Stimulated activated naive CD8-positive, alpha-beta T cell treated with anti-CD3 and anti-CD28 coated beads, Interleukin-15, Interleukin-2, amounts not matched to agents 100 ng/mL and 50 ng/mL, for 24 hours (primary cell): ENCODE results near the gene LRMDA.

ENCODE experiments used
- H3K27ac Mint-ChIP-seq: one replicate; pipeline ENCODE4 v1.8.0; 2021; ENCODE audit warnings: mild to moderate bottlenecking, mixed read lengths
- H3K27me3 Mint-ChIP-seq: one replicate; pipeline ENCODE4 v1.8.0; 2021; ENCODE audit warnings: mixed read lengths
- H3K36me3 Mint-ChIP-seq: one replicate; pipeline ENCODE4 v1.8.0; 2021; ENCODE audit warnings: low read depth, mixed read lengths
- H3K4me1 Mint-ChIP-seq: one replicate; pipeline ENCODE4 v1.8.0; 2021; ENCODE audit warnings: low read depth, mixed read lengths
- H3K4me3 Mint-ChIP-seq: one replicate; pipeline ENCODE4 v1.8.0; 2021; ENCODE audit warnings: mild to moderate bottlenecking, mixed read lengths
- H3K9me3 Mint-ChIP-seq: one replicate; pipeline ENCODE4 v1.8.0; 2021; ENCODE audit warnings: mixed read lengths

The LRMDA gene

GRCh38 chr10:76444034-76444800 is 1012.8 kb downstream of the LRMDA start:
- Mint-ChIP-seq H3K27ac (no peak overlapping the region), H3K36me3 (no peaks in the 10 kb centered on the region)

GRCh38 chr10:76447578-76447977 is 1016.2 kb downstream of the LRMDA start:
- no peaks in the 10 kb centered on the region for H3K4me1 Mint-ChIP-seq
- H3K4me3 Mint-ChIP-seq = no peak overlapping the region
- no peak overlapping the region for H3K27ac Mint-ChIP-seq
- peaks cover 4% of the 10 kb centered on the region for H3K9me3 Mint-ChIP-seq
- H3K36me3 Mint-ChIP-seq = no peaks in the 10 kb centered on the region
- H3K27me3 Mint-ChIP-seq = no peaks in the 10 kb centered on the region

More at GRCh38 chr10:76444034-76444800, 1012.8 kb downstream of the LRMDA start:
- H3K9me3 Mint-ChIP-seq = no peaks in the 10 kb centered on the region
- H3K4me3 Mint-ChIP-seq = no peak overlapping the region
- no peaks in the 10 kb centered on the region for H3K27me3 Mint-ChIP-seq
- no peaks in the 10 kb centered on the region for H3K4me1 Mint-ChIP-seq

- no peaks in the 10 kb centered on the region for H3K4me1 Mint-ChIP-seq
- no peak overlapping the region for H3K4me3 Mint-ChIP-seq
- H3K27ac Mint-ChIP-seq = no peak overlapping the region
- H3K9me3 Mint-ChIP-seq = peaks cover 4% of the 10 kb centered on the region
- H3K27me3 Mint-ChIP-seq = no peaks in the 10 kb centered on the region
- H3K36me3 Mint-ChIP-seq = no peaks in the 10 kb centered on the region
These were observed 1020.5 kb downstream of the LRMDA start for GRCh38 chr10:76451911-76452310.

GRCh38 chr10:76453332-76453731 is 1021.9 kb downstream of the LRMDA start:
- Mint-ChIP-seq H3K4me1 (no peaks in the 10 kb centered on the region), H3K27ac (no peak overlapping the region), H3K4me3 (no peak overlapping the region), H3K9me3 (peaks cover 11% of the 10 kb centered on the region), H3K27me3 (no peaks in the 10 kb centered on the region), H3K36me3 (no peaks in the 10 kb centered on the region)

- Mint-ChIP-seq H3K36me3 (no peaks in the 10 kb centered on the region), H3K9me3 (peaks cover 11% of the 10 kb centered on the region), H3K27ac (no peak overlapping the region), H3K4me3 (no peak overlapping the region), H3K4me1 (no peaks in the 10 kb centered on the region), H3K27me3 (no peaks in the 10 kb centered on the region)
These were observed 1022.6 kb downstream of the LRMDA start for GRCh38 chr10:76453997-76454396.

- Mint-ChIP-seq H3K4me1 (no peaks in the 10 kb centered on the region), H3K9me3 (peaks cover 11% of the 10 kb centered on the region), H3K36me3 (no peaks in the 10 kb centered on the region), H3K27ac (no peak overlapping the region), H3K4me3 (no peak overlapping the region), H3K27me3 (no peaks in the 10 kb centered on the region)
These were observed 1023.2 kb downstream of the LRMDA start for GRCh38 chr10:76454506-76455140.

- Mint-ChIP-seq H3K4me3 (no peak overlapping the region), H3K36me3 (no peaks in the 10 kb centered on the region), H3K27me3 (no peaks in the 10 kb centered on the region), H3K4me1 (no peaks in the 10 kb centered on the region), H3K9me3 (peaks cover 11% of the 10 kb centered on the region), H3K27ac (no peak overlapping the region)
These were observed 1024.8 kb downstream of the LRMDA start for GRCh38 chr10:76456197-76456596.

- Mint-ChIP-seq H3K36me3 (no peaks in the 10 kb centered on the region), H3K27me3 (no peaks in the 10 kb centered on the region), H3K4me3 (no peak overlapping the region), H3K4me1 (no peaks in the 10 kb centered on the region), H3K27ac (no peak overlapping the region), H3K9me3 (peaks cover 7% of the 10 kb centered on the region)
These were observed 1027.7 kb downstream of the LRMDA start for GRCh38 chr10:76459016-76459730.

- Mint-ChIP-seq H3K27me3 (no peaks in the 10 kb centered on the region), H3K36me3 (no peaks in the 10 kb centered on the region), H3K4me1 (no peaks in the 10 kb centered on the region), H3K4me3 (no peak overlapping the region), H3K9me3 (peaks cover 7% of the 10 kb centered on the region), H3K27ac (no peak overlapping the region)
These were observed 1029.6 kb downstream of the LRMDA start for GRCh38 chr10:76461024-76461423.

GRCh38 chr10:76463111-76463510 is 1031.7 kb downstream of the LRMDA start:
- Mint-ChIP-seq H3K9me3 (no peaks in the 10 kb centered on the region), H3K27me3 (no peaks in the 10 kb centered on the region), H3K4me3 (no peak overlapping the region), H3K4me1 (no peaks in the 10 kb centered on the region), H3K27ac (no peak overlapping the region), H3K36me3 (no peaks in the 10 kb centered on the region)

GRCh38 chr10:76466836-76467503 is 1035.5 kb downstream of the LRMDA start:
- Mint-ChIP-seq H3K4me1 (no peaks in the 10 kb centered on the region), H3K9me3 (no peaks in the 10 kb centered on the region), H3K27me3 (no peaks in the 10 kb centered on the region), H3K36me3 (no peaks in the 10 kb centered on the region), H3K4me3 (no peak overlapping the region), H3K27ac (no peak overlapping the region)

GRCh38 chr10:76469675-76470074 is 1038.3 kb downstream of the LRMDA start:
- Mint-ChIP-seq H3K9me3 (peaks cover 5% of the 10 kb centered on the region), H3K4me1 (no peaks in the 10 kb centered on the region), H3K36me3 (no peaks in the 10 kb centered on the region), H3K27me3 (no peaks in the 10 kb centered on the region), H3K4me3 (no peak overlapping the region), H3K27ac (no peak overlapping the region)

GRCh38 chr10:76479103-76479790 is 1047.8 kb downstream of the LRMDA start:
- no peaks in the 10 kb centered on the region for H3K27me3 Mint-ChIP-seq
- no peak overlapping the region for H3K4me3 Mint-ChIP-seq
- H3K36me3 Mint-ChIP-seq = no peaks in the 10 kb centered on the region
- H3K27ac Mint-ChIP-seq = no peak overlapping the region
- peaks cover 9% of the 10 kb centered on the region for H3K9me3 Mint-ChIP-seq
- H3K4me1 Mint-ChIP-seq = no peaks in the 10 kb centered on the region

GRCh38 chr10:76481178-76481577 is 1049.8 kb downstream of the LRMDA start:
- H3K4me3 Mint-ChIP-seq = no peak overlapping the region
- H3K27me3 Mint-ChIP-seq = no peaks in the 10 kb centered on the region
- H3K27ac Mint-ChIP-seq = no peak overlapping the region
- H3K4me1 Mint-ChIP-seq = no peaks in the 10 kb centered on the region
- H3K9me3 Mint-ChIP-seq = peaks cover 7% of the 10 kb centered on the region
- H3K36me3 Mint-ChIP-seq = no peaks in the 10 kb centered on the region
